Activated CD8-positive, alpha-beta memory T cell treated with anti-CD3 and anti-CD28 coated beads for 24 hours (primary cell): ENCODE measurements around the gene C19orf33.
"Not testable (repeated sequence)": the region's sequence is repeated elsewhere in the genome, so short reads cannot be mapped to it uniquely, and the experiment has no call there.

Experiments
- DNase-seq: peaks from one replicate; pipeline ENCODE4 v3.0.0-alpha.2; 2020

The C19orf33 gene

DNA sequence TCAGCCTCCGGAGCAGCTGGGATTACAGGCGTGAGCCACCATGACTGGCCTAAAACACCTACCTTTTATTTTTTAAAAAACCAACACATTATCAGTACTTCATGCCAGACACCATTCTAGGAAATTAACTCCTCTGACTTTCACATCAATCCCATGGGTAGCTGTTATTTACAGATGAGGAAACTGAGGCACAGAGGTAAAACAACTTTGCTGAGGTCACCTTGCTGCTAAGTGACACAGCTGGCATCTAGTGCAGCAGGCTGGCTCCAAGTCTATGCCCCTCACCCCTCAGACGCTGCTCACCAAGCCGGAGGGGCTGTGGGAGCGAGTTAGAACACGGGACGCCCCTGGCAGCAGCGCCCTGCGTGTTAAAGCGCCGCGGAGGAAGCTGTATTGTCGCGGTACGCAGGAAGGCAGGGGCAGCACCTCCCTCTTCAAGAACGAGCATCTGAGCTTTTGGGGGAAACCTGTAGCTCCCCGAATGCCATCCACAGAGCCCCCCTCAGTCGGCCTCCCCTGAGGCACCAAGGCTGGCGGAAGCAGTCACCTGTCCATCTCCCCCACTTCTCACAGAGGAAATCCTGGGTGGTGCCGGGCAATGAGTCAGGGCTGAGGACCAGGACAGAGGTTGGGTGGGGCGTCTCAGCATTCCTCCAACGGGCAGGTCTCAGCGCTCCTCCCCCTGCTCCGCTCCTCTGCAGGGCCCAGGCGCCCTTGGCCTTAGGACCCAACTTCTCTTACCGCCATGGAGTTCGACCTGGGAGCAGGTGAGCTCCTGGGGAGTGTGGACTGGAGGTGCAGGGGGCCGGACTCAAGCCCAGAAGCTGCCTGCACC is at the start of gene C19orf33:
Gene C19orf33, plus strand, starts transcription at position 735 of the 835 bp plus-strand sequence. Its CDS starts 11 bp downstream, at position 746.
- DNase-seq, result no peak

- DNase-seq, result no peak
These were observed 48.6 kb upstream of the C19orf33 start for GRCh38 chr19:38255383-38256014.

GRCh38 chr19:38261942-38262341 is 42.1 kb upstream of the C19orf33 start:
- DNase-seq, result not testable (repeated sequence)

- no peak for DNase-seq
These were observed 41.3 kb upstream of the C19orf33 start for GRCh38 chr19:38262585-38263268.

GRCh38 chr19:38263689-38264485 is 40.2 kb upstream of the C19orf33 start:
- DNase-seq, result no peak

DNA sequence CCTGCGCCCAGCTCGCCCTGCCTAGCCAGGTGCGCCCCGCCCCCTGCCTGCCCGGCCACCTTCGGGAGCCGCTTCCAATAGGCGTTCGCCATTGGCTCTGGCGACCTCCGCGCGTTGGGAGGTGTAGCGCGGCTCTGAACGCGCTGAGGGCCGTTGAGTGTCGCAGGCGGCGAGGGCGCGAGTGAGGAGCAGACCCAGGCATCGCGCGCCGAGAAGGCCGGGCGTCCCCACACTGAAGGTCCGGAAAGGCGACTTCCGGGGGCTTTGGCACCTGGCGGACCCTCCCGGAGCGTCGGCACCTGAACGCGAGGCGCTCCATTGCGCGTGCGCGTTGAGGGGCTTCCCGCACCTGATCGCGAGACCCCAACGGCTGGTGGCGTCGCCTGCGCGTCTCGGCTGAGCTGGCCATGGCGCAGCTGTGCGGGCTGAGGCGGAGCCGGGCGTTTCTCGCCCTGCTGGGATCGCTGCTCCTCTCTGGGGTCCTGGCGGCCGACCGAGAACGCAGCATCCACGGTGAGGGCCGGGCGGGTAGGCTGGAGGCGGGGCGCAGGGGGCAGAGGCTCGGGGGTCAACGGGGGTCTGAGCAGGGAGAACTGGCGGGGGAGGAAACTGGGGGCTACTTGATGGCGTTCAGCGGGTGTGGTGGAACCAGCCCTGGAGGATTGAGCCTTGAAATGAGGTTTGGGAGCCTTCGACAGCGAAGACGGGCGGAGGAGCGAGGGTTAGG is 39.4 kb upstream of the C19orf33 start, which contains the start of gene SPINT2:
Gene SPINT2, plus strand, starts transcription at position 88 of the 727 bp plus-strand sequence. Its CDS starts 320 bp downstream, at position 408.
- peak; percentile 84 for DNase-seq

GRCh38 chr19:38265213-38265861 is 38.7 kb upstream of the C19orf33 start:
- DNase-seq, result peak; percentile 62

GRCh38 chr19:38265921-38266429 is 38.1 kb upstream of the C19orf33 start:
- DNase-seq, result no peak

- no peak for DNase-seq
These were observed 37.0 kb upstream of the C19orf33 start for GRCh38 chr19:38266981-38267597.

DNA sequence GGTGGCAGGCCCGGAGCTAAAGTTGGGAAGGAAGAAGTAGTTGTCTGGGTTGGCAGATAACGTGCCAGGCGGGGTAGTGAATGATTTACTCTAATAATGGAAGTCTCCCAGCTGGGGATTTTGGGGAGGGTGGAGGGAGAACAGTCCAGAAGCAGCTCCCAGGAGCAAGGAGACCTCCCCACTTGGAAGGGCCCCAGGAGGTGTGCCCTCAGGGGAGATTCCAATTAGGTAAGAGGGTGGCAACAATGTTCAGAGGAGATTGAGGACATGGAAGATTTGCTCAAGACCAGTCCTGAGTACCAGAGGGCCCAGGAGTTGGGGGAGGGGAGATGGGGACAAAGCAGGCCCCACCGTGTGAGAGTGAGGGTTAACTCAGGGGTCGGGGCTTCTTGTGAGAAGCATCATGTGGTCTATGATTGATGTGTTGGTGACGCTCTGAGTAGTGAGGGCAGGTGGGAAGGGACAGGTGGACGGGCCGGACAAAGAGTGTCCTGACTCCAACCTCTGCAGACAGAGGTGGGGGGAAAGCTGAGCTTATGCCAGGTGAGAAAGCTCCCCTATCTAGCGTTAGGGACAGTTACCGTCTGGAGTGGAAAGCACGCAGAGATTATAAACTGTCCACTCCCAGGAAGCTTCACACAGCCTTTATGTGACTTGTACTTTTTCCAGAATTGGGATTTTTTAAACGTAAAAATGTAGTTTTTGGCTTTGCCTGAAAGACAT is 36.1 kb upstream of the C19orf33 start:
- no peak for DNase-seq

GRCh38 chr19:38268539-38268938 is 35.5 kb upstream of the C19orf33 start:
- DNase-seq, result no peak

DNA sequence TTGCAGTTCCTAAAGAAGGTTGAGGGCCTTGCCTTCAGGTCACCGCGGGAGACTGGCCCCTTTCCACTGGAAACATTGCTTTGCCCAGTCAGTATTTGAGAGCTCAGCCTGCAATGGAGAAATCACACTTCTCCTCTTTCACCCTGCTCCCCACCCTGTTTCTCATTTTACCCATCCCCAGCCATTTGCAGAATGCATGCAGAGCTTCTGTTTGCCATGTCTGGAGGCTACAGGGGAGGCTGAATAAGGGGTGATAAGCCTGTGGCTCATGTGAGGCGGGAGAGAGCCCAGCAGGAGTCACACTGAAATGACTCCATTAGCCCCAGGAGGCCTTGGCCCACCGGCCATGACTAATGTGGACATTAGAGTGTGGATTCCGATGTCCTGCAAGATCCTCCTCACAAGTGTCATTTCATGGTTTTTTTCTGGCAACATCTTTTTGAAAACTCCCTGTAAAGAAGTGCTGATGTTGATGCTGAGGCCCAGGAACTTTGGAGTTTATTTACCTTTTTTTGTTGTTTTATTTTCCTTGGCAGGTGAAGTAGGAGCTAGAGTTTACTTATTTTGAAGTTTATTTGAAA is 33.4 kb upstream of the C19orf33 start:
- no peak for DNase-seq

- DNase-seq, result no peak
These were observed 30.6 kb upstream of the C19orf33 start for GRCh38 chr19:38273499-38273898.

GRCh38 chr19:38274739-38275138 is 29.3 kb upstream of the C19orf33 start:
- no peak for DNase-seq

DNA sequence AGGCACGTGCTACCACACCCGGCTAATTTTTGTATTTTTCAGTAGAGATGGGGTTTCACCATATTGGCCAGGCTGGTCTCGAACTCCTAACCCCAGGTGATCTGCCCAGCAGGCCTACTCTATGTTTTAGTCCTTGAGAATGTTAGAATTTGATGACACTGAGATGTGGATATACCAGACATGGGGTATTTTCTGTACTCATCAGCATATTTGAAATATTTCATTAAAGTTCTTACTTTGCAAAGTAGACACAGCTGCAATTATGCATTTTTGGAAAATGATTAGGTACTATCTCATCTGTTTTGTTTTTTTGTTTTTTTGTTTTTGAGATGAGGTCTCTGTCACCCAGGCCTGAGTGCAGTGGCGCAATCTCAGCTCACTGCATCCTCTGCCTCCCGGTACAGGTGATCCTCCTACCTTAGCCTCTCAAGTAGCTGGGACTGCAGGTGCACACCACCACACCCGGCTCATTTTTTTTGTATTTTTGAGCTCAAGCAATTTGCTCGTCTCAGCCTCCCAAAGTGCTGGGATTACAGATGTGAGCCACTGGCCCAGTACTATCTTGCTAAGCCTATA is 27.0 kb upstream of the C19orf33 start:
- no peak for DNase-seq

- no peak for DNase-seq
These were observed 26.5 kb upstream of the C19orf33 start for GRCh38 chr19:38277549-38277948.

DNA sequence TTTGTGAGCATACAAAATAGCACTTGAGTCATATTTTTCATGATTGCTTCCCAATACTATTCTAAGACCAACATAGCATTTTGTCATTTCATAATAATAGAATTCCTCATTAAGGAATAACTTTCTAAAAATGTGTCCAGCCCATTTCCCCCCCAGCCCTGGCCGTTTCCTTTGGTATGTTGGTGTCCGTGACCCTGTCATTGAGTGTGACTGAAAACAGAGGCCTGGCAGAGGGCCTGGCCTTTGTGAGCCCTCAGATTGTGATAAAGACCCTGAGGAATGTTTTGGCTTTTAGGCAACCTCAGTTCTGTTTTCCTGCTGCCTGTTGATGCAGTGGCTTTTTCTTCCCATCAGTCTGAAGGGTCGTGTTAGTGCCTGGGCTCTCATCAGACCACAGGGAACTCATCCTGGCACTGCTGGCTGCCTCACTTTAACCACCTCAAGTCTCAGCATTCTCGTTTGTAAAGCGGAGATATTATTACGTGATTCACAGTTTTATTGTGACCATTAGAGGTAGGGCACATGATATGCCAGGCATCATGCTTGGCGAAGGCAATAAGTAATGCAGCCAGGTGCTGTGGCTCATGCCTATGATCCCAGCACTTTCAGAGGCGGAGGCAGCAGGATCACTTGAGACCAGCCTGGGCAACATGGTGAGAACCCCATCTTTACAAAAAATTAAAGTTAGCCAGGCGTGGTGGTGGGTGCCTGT is 25.9 kb upstream of the C19orf33 start:
- DNase-seq, result no peak

GRCh38 chr19:38278751-38279150 is 25.3 kb upstream of the C19orf33 start:
- no peak for DNase-seq
